DOHH2 (cell line): ENCODE data around the gene C6orf62.

ENCODE experiments used
- CTCF ChIP-seq: fragments of 200-600 bp; sonication (generic); IDR thresholded peaks from one replicate; pipeline ENCODE4 v1.5.1; 2014; ENCODE audit warnings: antibody characterized with exemption, mild to moderate bottlenecking, low read depth, low read length; ENCODE audit not compliant: poor library complexity, severe bottlenecking
- EZH2phosphoT487 ChIP-seq: fragments of 200-600 bp; sonication (generic); IDR thresholded peaks from 2 replicates; pipeline ENCODE4 v1.6.1; 2017; ENCODE audit warnings: borderline replicate concordance, mild to moderate bottlenecking, antibody characterized with exemption, low read length, moderate library complexity, mixed read lengths

DNA sequence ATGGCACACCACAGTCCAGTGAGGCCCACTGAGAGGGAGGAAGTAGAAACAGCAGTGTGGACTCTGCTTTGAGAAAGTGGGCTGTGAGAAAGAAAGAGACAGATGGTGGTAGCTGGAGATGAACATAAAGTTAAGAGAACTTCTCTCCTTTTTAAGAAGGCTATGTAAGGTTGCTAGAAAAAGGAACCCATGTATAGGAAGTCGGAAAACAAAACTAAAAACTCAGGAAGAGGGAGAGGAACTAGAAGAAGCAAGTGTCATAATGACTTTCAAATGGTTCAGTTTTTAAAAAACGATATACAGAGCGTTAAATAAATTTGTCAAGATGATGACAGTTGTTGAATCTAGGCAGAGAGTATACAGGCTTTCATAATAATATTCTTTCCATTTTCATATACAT lies 30.3 kb upstream of the C6orf62 start:
- TF ChIP-seq CTCF, result no peak
- TF ChIP-seq EZH2phosphoT487, result no peak
